Activated CD4-positive, alpha-beta T cell treated with anti-CD3 and anti-CD28 coated beads for 24 hours (primary cell): ENCODE results near the gene FOSL2.

Source experiments
- DNase-seq, 2 donors: peaks; one replicate each; pipeline ENCODE4 v3.0.0-alpha.2; 2020; ENCODE audit warnings: low read depth in 2 of 2

FOSL2 gene

GRCh38 chr2:28392297-28393113, at the start of gene FOSL2:
FOSL2 (plus strand) TSS chr2:28392858; CDS start chr2:28393721, 863 bp downstream.
- peak; percentile 83 to 86 for DNase-seq

GRCh38 chr2:28343184-28343942, 49.3 kb upstream of the FOSL2 start:
- DNase-seq, result no peak

- DNase-seq, result no peak
Observed at GRCh38 chr2:28343971-28344715, 48.5 kb upstream of the FOSL2 start.

GRCh38 chr2:28344756-28345373, 47.8 kb upstream of the FOSL2 start:
- DNase-seq, result no peak

GRCh38 chr2:28345619-28346018, 47.0 kb upstream of the FOSL2 start:
- DNase-seq, result no peak

GRCh38 chr2:28346587-28346986, 46.1 kb upstream of the FOSL2 start:
- DNase-seq, result no peak

- no peak for DNase-seq
Observed at GRCh38 chr2:28347193-28347592, 45.5 kb upstream of the FOSL2 start.

- DNase-seq, result no peak
Observed at GRCh38 chr2:28347596-28347995, 45.1 kb upstream of the FOSL2 start.

GRCh38 chr2:28348149-28348567, 44.5 kb upstream of the FOSL2 start:
- DNase-seq, result no peak

- no peak for DNase-seq
Observed at GRCh38 chr2:28348921-28349320, 43.7 kb upstream of the FOSL2 start.

- DNase-seq, result no peak
Observed at GRCh38 chr2:28349546-28350165, 43.0 kb upstream of the FOSL2 start.

GRCh38 chr2:28350196-28350595, 42.5 kb upstream of the FOSL2 start:
- no peak for DNase-seq

GRCh38 chr2:28350791-28351285, 41.8 kb upstream of the FOSL2 start:
- DNase-seq, result no peak

GRCh38 chr2:28351621-28352020, 41.0 kb upstream of the FOSL2 start:
- no peak for DNase-seq

- no peak for DNase-seq
Observed at GRCh38 chr2:28352104-28352503, 40.6 kb upstream of the FOSL2 start.

GRCh38 chr2:28352610-28353195, 40.0 kb upstream of the FOSL2 start:
- no peak for DNase-seq

- DNase-seq, result no peak
Observed at GRCh38 chr2:28354920-28355520, 37.6 kb upstream of the FOSL2 start.

GRCh38 chr2:28355521-28356094, 37.0 kb upstream of the FOSL2 start:
- no peak for DNase-seq

- DNase-seq, result no peak
Observed at GRCh38 chr2:28356095-28356911, 36.4 kb upstream of the FOSL2 start.
